GM23338 (cell line): ENCODE measurements around the gene MRPL28. TPM values are rescaled to one million over a fixed set of nuclear protein-coding genes. Genes with fewer than 3 reads are reported as not detected.

Source experiments
- ATAC-seq: fragments of 200-7000 bp; cut with Tn5 transposase; 3 replicates; pipeline ENCODE4 v1.9.1; 2020
- DNase-seq: peaks from one replicate; pipeline ENCODE4 v3.0.0-alpha.2; 2015; ENCODE audit warnings: low spot score
- H2AFZ ChIP-seq: fragments of 200-600 bp; sonication (generic); 2 replicates; pipeline ENCODE4 v1.8.0; 2016; ENCODE audit warnings: antibody characterized with exemption, mild to moderate bottlenecking, moderate library complexity
- H3F3A ChIP-seq: fragments of 200-600 bp; sonication (generic); replicated peaks from 2 replicates; pipeline ENCODE4 v1.8.0; 2017; ENCODE audit warnings: antibody characterized with exemption, mixed run types, low read depth
- H3K27ac ChIP-seq: fragments of 200-600 bp; sonication (generic); 2 replicates; pipeline ENCODE4 v1.6.1; 2016; ENCODE audit warnings: low read depth
- H3K27me3 ChIP-seq: fragments of 200-600 bp; sonication (generic); 2 replicates; pipeline ENCODE4 v1.8.0; 2016; ENCODE audit warnings: mild to moderate bottlenecking, mixed run types, moderate library complexity; ENCODE audit not compliant: insufficient read depth
- H3K36me3 ChIP-seq: fragments of 200-600 bp; sonication (generic); 2 replicates; pipeline ENCODE4 v1.8.0; 2016; ENCODE audit warnings: mild to moderate bottlenecking; ENCODE audit not compliant: insufficient read depth
- H3K4me1 ChIP-seq: fragments of 200-600 bp; sonication (generic); 2 replicates; pipeline ENCODE4 v1.8.0; 2016; ENCODE audit warnings: mild to moderate bottlenecking, moderate library complexity; ENCODE audit not compliant: insufficient read depth
- H3K4me2 ChIP-seq: fragments of 200-600 bp; sonication (generic); 2 replicates; pipeline ENCODE4 v1.7.1; 2017; ENCODE audit warnings: mixed run types
- H3K4me3 ChIP-seq: fragments of 200-600 bp; sonication (generic); 2 replicates; pipeline ENCODE4 v1.6.1; 2016; ENCODE audit warnings: mixed run types
- H3K79me2 ChIP-seq: fragments of 200-600 bp; sonication (generic); replicated peaks from 2 replicates; pipeline ENCODE4 v1.8.0; 2017; ENCODE audit warnings: mild to moderate bottlenecking; ENCODE audit not compliant: insufficient read depth
- H3K9me2 ChIP-seq: fragments of 200-600 bp; sonication (generic); 2 replicates; pipeline ENCODE4 v1.8.0; 2017; ENCODE audit not compliant: insufficient read depth
- H4K20me1 ChIP-seq: fragments of 200-600 bp; sonication (generic); replicated peaks from 2 replicates; pipeline ENCODE4 v1.8.0; 2017; ENCODE audit warnings: mild to moderate bottlenecking; ENCODE audit not compliant: insufficient read depth
- H3K27ac Mint-ChIP-seq: 2 replicates; pipeline ENCODE4 v1.8.0; 2020; ENCODE audit warnings: inconsistent platforms, mild to moderate bottlenecking, moderate library complexity, mixed read lengths
- H3K27me3 Mint-ChIP-seq: 3 replicates; pipeline ENCODE4 v1.8.0; 2022; ENCODE audit warnings: low read depth, mild to moderate bottlenecking, moderate library complexity, mixed read lengths, inconsistent platforms; ENCODE audit not compliant: insufficient read depth, poor library complexity
- H3K36me3 Mint-ChIP-seq: 3 replicates; pipeline ENCODE4 v1.8.0; 2021; ENCODE audit warnings: low read depth, mild to moderate bottlenecking, inconsistent platforms, moderate library complexity, mixed read lengths
- H3K4me1 Mint-ChIP-seq: 3 replicates; pipeline ENCODE4 v1.8.0; 2020; ENCODE audit warnings: mild to moderate bottlenecking, inconsistent platforms, mixed read lengths
- H3K4me3 Mint-ChIP-seq: 3 replicates; pipeline ENCODE4 v1.8.0; 2021; ENCODE audit warnings: moderate library complexity, mild to moderate bottlenecking, inconsistent platforms, mixed read lengths
- H3K9me3 Mint-ChIP-seq: 3 replicates; pipeline ENCODE4 v1.8.0; 2020; ENCODE audit warnings: moderate library complexity, mild to moderate bottlenecking, inconsistent platforms, mixed read lengths
- EZH2phosphoT487 ChIP-seq: fragments of 200-600 bp; sonication (generic); IDR thresholded peaks from one replicate; pipeline ENCODE4 v1.8.1; 2018; ENCODE audit warnings: antibody characterized with exemption; ENCODE audit not compliant: unreplicated experiment
- NANOG ChIP-seq: IDR thresholded peaks from 2 replicates; pipeline ENCODE4 v1.6.1; 2016; ENCODE audit warnings: antibody characterized with exemption, borderline replicate concordance
- STAT1 ChIP-seq: IDR thresholded peaks from one replicate; pipeline ENCODE4 v1.6.1; 2016; ENCODE audit warnings: antibody characterized with exemption; ENCODE audit not compliant: unreplicated experiment
- ZNF114 ChIP-seq: fragments of 250-450 bp; sonication (Bioruptor Pico); IDR thresholded peaks from 2 replicates; pipeline ENCODE4 v1.5.0; 2020; ENCODE audit warnings: mild to moderate bottlenecking, moderate library complexity
- ZNF331 ChIP-seq: fragments of 250-450 bp; sonication (Bioruptor Pico); IDR thresholded peaks from 2 replicates; pipeline ENCODE4 v1.5.0; 2020; ENCODE audit warnings: low read depth, mild to moderate bottlenecking, moderate library complexity
- polyA plus RNA-seq: library from polyadenylated mRNA; unstranded; fragments of >200 nt; fragmentation: Nextera tagmentation; extraction: Ambion mirVana; gene quantifications from 2 replicates; pipeline ENCODE4 v1.2.1, GENCODE V29; 2016
- total RNA-seq: library from RNA; depleted of rRNA; stranded (reverse); fragments of >200 nt; shearing (Covaris generic); gene quantifications from 2 replicates; pipeline ENCODE4 v1.2.3, GENCODE V29; 2014
- TF ChIP-seq, protein P1 (sequence below): fragments of 250-450 bp; sonication (Bioruptor Pico); IDR thresholded peaks from 2 replicates; pipeline ENCODE4 v1.5.0; 2020; ENCODE audit warnings: mild to moderate bottlenecking, moderate library complexity
- TF ChIP-seq, protein P2 (sequence below): IDR thresholded peaks from 2 replicates; pipeline ENCODE4 v1.6.1; 2016; ENCODE audit warnings: antibody characterized with exemption

Gene MRPL28
- total and polyA plus RNA-seq, 2 experiments from 2014 or later: 135 to 169 TPM

DNA sequence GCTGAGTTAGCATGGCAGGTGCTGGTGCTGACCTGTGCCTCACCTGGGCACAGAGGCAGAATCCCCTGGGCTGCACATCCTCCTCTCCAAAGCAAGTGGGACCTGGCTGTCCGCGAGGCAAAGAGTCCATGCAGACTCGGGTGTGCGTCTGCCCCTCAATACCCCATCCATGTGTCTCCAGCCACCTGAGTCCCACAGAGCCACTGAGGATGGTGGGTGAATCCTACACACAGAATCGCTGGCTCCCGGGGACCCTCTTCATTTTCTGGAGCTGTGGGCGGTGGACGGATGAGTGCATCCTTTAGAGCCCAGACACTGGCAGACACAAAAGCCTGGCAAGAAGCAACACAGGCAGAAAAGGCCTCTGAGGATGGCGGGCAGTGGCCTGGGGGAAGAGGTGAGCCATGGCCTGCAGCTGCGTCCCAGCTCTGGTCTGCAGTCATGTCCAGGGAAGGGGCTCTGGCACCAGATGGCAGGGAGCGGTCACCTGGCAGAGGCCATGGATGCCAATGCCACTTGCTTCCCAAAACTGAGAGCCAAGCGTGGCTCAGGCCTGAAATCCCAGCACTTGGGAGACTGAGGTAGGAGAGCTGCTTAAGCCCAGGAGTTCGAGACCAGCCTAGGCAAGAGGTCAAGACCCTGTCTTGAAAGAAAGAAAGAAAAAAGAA lies 47.7 kb downstream of the MRPL28 start (continued):
- TF ChIP-seq, protein P1, sequence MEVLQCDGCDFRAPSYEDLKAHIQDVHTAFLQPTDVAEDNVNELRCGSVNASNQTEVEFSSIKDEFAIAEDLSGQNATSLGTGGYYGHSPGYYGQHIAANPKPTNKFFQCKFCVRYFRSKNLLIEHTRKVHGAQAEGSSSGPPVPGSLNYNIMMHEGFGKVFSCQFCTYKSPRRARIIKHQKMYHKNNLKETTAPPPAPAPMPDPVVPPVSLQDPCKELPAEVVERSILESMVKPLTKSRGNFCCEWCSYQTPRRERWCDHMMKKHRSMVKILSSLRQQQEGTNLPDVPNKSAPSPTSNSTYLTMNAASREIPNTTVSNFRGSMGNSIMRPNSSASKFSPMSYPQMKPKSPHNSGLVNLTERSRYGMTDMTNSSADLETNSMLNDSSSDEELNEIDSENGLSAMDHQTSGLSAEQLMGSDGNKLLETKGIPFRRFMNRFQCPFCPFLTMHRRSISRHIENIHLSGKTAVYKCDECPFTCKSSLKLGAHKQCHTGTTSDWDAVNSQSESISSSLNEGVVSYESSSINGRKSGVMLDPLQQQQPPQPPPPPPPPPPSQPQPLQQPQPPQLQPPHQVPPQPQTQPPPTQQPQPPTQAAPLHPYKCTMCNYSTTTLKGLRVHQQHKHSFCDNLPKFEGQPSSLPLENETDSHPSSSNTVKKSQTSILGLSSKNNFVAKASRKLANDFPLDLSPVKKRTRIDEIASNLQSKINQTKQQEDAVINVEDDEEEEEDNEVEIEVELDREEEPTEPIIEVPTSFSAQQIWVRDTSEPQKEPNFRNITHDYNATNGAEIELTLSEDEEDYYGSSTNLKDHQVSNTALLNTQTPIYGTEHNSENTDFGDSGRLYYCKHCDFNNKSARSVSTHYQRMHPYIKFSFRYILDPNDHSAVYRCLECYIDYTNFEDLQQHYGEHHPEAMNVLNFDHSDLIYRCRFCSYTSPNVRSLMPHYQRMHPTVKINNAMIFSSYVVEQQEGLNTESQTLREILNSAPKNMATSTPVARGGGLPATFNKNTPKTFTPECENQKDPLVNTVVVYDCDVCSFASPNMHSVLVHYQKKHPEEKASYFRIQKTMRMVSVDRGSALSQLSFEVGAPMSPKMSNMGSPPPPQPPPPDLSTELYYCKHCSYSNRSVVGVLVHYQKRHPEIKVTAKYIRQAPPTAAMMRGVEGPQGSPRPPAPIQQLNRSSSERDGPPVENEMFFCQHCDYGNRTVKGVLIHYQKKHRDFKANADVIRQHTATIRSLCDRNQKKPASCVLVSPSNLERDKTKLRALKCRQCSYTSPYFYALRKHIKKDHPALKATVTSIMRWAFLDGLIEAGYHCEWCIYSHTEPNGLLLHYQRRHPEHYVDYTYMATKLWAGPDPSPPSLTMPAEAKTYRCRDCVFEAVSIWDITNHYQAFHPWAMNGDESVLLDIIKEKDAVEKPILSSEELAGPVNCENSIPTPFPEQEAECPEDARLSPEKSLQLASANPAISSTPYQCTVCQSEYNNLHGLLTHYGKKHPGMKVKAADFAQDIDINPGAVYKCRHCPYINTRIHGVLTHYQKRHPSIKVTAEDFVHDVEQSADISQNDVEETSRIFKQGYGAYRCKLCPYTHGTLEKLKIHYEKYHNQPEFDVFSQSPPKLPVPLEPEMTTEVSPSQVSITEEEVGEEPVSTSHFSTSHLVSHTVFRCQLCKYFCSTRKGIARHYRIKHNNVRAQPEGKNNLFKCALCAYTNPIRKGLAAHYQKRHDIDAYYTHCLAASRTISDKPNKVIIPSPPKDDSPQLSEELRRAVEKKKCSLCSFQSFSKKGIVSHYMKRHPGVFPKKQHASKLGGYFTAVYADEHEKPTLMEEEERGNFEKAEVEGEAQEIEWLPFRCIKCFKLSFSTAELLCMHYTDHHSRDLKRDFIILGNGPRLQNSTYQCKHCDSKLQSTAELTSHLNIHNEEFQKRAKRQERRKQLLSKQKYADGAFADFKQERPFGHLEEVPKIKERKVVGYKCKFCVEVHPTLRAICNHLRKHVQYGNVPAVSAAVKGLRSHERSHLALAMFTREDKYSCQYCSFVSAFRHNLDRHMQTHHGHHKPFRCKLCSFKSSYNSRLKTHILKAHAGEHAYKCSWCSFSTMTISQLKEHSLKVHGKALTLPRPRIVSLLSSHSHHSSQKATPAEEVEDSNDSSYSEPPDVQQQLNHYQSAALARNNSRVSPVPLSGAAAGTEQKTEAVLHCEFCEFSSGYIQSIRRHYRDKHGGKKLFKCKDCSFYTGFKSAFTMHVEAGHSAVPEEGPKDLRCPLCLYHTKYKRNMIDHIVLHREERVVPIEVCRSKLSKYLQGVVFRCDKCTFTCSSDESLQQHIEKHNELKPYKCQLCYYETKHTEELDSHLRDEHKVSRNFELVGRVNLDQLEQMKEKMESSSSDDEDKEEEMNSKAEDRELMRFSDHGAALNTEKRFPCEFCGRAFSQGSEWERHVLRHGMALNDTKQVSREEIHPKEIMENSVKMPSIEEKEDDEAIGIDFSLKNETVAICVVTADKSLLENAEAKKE (CRISPR knock-in tag): no peak

- H3K27ac ChIP-seq: no peak overlapping the region
- no peaks in the 10 kb centered on the region for H3K36me3 ChIP-seq
- peaks cover 14% of the 10 kb centered on the region; the same call in 2 of the 3 replicates for H3K36me3 Mint-ChIP-seq
- H2AFZ ChIP-seq: no peak overlapping the region
- H3K27me3 Mint-ChIP-seq: peaks cover 9% of the 10 kb centered on the region
- H3F3A ChIP-seq: peaks cover 7% of the 10 kb centered on the region
- H4K20me1 ChIP-seq: peaks cover 45% of the 10 kb centered on the region
- no peaks in the 10 kb centered on the region for H3K9me2 ChIP-seq
- H3K79me2 ChIP-seq: peaks cover 94% of the 10 kb centered on the region
- ATAC-seq (no peak), DNase-seq (no peak)
- no peak overlapping the region for H3K27ac Mint-ChIP-seq
- no peak overlapping the region for H3K4me3 ChIP-seq
- H3K9me3 Mint-ChIP-seq: no peaks in the 10 kb centered on the region
- H3K4me2 ChIP-seq: no peak overlapping the region
- no peak overlapping the region for H3K4me3 Mint-ChIP-seq
- no peaks in the 10 kb centered on the region for H3K27me3 ChIP-seq
- peaks cover 40% of the 10 kb centered on the region for H3K4me1 Mint-ChIP-seq
- H3K4me1 ChIP-seq: peaks cover 7% of the 10 kb centered on the region; the same call in 1 of the 2 replicates
- TF ChIP-seq, protein P1 (CRISPR knock-in tag): no peak
- TF ChIP-seq, protein P2, sequence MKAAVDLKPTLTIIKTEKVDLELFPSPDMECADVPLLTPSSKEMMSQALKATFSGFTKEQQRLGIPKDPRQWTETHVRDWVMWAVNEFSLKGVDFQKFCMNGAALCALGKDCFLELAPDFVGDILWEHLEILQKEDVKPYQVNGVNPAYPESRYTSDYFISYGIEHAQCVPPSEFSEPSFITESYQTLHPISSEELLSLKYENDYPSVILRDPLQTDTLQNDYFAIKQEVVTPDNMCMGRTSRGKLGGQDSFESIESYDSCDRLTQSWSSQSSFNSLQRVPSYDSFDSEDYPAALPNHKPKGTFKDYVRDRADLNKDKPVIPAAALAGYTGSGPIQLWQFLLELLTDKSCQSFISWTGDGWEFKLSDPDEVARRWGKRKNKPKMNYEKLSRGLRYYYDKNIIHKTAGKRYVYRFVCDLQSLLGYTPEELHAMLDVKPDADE: no peak
- TF ChIP-seq NANOG: no peak
- no peak for TF ChIP-seq STAT1
- TF ChIP-seq ZNF114 (CRISPR knock-in tag): no peak
- no peak for TF ChIP-seq ZNF331
- TF ChIP-seq EZH2phosphoT487: no peak
These were observed 48.8 kb downstream of the MRPL28 start for GRCh38 chr16:321532-321931.
